ENCODE data around the gene DTX3L.
A peak's percentile ranks its signal among the peaks of the same experiment; 100 is the strongest.

Gene DTX3L

GRCh38 chr3:122608916-122609315 lies 44.8 kb downstream of the DTX3L start:
- DNase-seq: no peak

GRCh38 chr3:122609798-122610559 lies 45.8 kb downstream of the DTX3L start:
- no peak for DNase-seq

- no peak for DNase-seq
Observed at GRCh38 chr3:122612696-122613095, 48.6 kb downstream of the DTX3L start.

- DNase-seq: no peak
Observed at GRCh38 chr3:122615303-122615702, 51.2 kb downstream of the DTX3L start.

- no peak for DNase-seq
Observed at GRCh38 chr3:122618614-122619013, 54.5 kb downstream of the DTX3L start.

GRCh38 chr3:122619040-122619439 lies 54.9 kb downstream of the DTX3L start:
- DNase-seq: no peak

- DNase-seq: peak in 1 of 3 experiments; percentile 62
Observed at GRCh38 chr3:122620399-122620798, 56.3 kb downstream of the DTX3L start.

GRCh38 chr3:122621112-122621511 lies 57.0 kb downstream of the DTX3L start:
- DNase-seq: peak in 2 of 3 experiments; percentile 61 to 86

- no peak for DNase-seq
Observed at GRCh38 chr3:122623031-122623829, 59.1 kb downstream of the DTX3L start.
